Stomach (tissue), 9 donors: Measurements from ENCODE around the gene RPL15. TPM values are rescaled to one million over a fixed set of nuclear protein-coding genes. Genes with fewer than 3 reads are reported as not detected.

Experiments
- DNase-seq, 2 donors: peaks; one replicate each; pipeline versions ENCODE4 v3.0.0 to v3.0.0-alpha.2; 2013 to 2019
- H3K27ac ChIP-seq, 5 donors: fragments of 200-600 bp in 4 of 5; sonication (generic) in 4 of 5; one replicate each; pipeline ENCODE4 v1.5.1; 2013 to 2019; ENCODE audit warnings: mild to moderate bottlenecking in 1 of 5, moderate library complexity in 1 of 5
- H3K27me3 ChIP-seq, 3 donors: fragments of 200-600 bp; sonication (generic); one replicate each; pipeline ENCODE4 v1.5.1; 2017 to 2019; ENCODE audit warnings: mixed run types in 1 of 3
- H3K36me3 ChIP-seq, 4 donors: fragments of 200-600 bp; sonication (generic); 1 replicate in 3 of 4; 2 replicates in 1 of 4; pipeline ENCODE4 v1.5.1; 2016 to 2019
- H3K4me1 ChIP-seq, 4 donors: fragments of 200-600 bp; sonication (generic); one replicate each; pipeline ENCODE4 v1.5.1; 2016 to 2019
- H3K4me3 ChIP-seq, 4 donors: fragments of 200-600 bp; sonication (generic) in 3 of 4; one replicate each; pipeline ENCODE4 v1.5.1; 2016 to 2019; ENCODE audit warnings: mild to moderate bottlenecking in 1 of 4
- H3K9me3 ChIP-seq, 4 donors: fragments of 200-600 bp; sonication (generic); one replicate each; pipeline ENCODE4 v1.5.1; 2016 to 2019
- EP300 ChIP-seq: sonication (generic); formaldehyde crosslinking; IDR thresholded peaks from one replicate; pipeline ENCODE4 v1.6.1; 2017; ENCODE audit warnings: antibody characterized with exemption
- POLR2A ChIP-seq, 4 donors: fragments of 450-650 bp; IDR thresholded peaks; one replicate each; pipeline ENCODE4 v1.6.1; 2016; ENCODE audit warnings: antibody characterized with exemption in 4 of 4, control low read depth in 2 of 4, mild to moderate bottlenecking in 1 of 4, moderate library complexity in 1 of 4
- POLR2AphosphoS5 ChIP-seq, 3 donors: sonication (generic); formaldehyde crosslinking; IDR thresholded peaks; one replicate each; pipeline ENCODE4 v1.6.1; 2016; ENCODE audit warnings: antibody characterized with exemption in 3 of 3
- WGBS, 5 donors: extraction: QIAGEN DNeasy Blood & Tissue Kit in 3 of 5; methylation state at CpG; one replicate each; pipeline versions ENCODE4 v1.1.5 to v1.1.7; 2013 to 2018; 5-methylcytosine and 5-hydroxymethylcytosine counted together
- intact Hi-C: fragments of 100-400 bp; cut with DNase I; formaldehyde crosslinking; loops from one replicate; pipeline ENCODE4 v1.15.1; 2023; ENCODE audit warnings: low total_unique reads
- polyA plus RNA-seq, 3 donors: library from polyadenylated mRNA; stranded (reverse); fragments of 200-250 nt; gene quantifications; one replicate each; pipeline ENCODE4 v1.2.3, GENCODE V29; 2013
- total RNA-seq, 5 donors: library from RNA; depleted of rRNA; stranded (reverse); fragments of >200 nt; gene quantifications; one replicate each; pipeline versions ENCODE4 v1.1.0 to v1.2.3, GENCODE V29; 2014 to 2016
- TF ChIP-seq, protein P1 (sequence below), 7 experiments: fragments of 450-650 bp in 4 of 7; fragments of 200-600 bp in 3 of 7; sonication (generic) in 3 of 7; IDR thresholded peaks; one replicate each; pipeline ENCODE4 v1.5.1; 2016 to 2019; ENCODE audit warnings: antibody characterized with exemption in 7 of 7, control low read depth in 2 of 7, mild to moderate bottlenecking in 1 of 7
- donor health status: healthy with polysubstance abuse.
- donor health status: Bipolar disorder and iron deficiency.
- donor health status: healthy.

The RPL15 gene
- total and polyA plus RNA-seq, 8 donors = 121 to 4,768 (median 2,688) TPM

DNA sequence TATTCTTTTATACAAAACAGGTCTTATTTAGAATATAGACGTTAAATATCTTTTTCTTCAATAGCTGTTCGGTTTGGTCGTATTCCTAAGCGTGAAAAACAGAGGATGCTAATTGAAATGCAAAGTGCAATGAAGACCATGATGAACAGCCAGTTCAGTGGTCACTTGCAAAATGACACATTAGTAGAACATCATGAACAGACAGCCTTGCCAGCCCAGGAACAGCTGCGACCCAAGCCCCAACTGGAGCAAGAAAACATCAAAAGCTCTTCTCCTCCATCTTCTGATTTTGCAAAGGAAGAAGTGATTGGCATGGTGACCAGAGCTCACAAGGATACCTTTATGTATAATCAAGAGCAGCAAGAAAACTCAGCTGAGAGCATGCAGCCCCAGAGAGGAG, 45.0 kb downstream of the RPL15 start:
- no peak for TF ChIP-seq EP300
- TF ChIP-seq POLR2A (IDR thresholded peaks at IDR 0.05) = no peak
- TF ChIP-seq, protein P1, sequence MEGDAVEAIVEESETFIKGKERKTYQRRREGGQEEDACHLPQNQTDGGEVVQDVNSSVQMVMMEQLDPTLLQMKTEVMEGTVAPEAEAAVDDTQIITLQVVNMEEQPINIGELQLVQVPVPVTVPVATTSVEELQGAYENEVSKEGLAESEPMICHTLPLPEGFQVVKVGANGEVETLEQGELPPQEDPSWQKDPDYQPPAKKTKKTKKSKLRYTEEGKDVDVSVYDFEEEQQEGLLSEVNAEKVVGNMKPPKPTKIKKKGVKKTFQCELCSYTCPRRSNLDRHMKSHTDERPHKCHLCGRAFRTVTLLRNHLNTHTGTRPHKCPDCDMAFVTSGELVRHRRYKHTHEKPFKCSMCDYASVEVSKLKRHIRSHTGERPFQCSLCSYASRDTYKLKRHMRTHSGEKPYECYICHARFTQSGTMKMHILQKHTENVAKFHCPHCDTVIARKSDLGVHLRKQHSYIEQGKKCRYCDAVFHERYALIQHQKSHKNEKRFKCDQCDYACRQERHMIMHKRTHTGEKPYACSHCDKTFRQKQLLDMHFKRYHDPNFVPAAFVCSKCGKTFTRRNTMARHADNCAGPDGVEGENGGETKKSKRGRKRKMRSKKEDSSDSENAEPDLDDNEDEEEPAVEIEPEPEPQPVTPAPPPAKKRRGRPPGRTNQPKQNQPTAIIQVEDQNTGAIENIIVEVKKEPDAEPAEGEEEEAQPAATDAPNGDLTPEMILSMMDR (IDR thresholded peaks at IDR 0.05) = no peak
- TF ChIP-seq POLR2AphosphoS5 (IDR thresholded peaks at IDR 0.05) = no peak
- Histone ChIP-seq H3K27me3 (no peaks in the 10 kb centered on the region), H3K36me3 (peaks cover 18 to 74% (median 59%) of the 10 kb centered on the region in 4 donors), H3K9me3 (no peaks in the 10 kb centered on the region), H3K27ac (no peak overlapping the region), H3K4me3 (no peak overlapping the region), H3K4me1 (peaks cover 5 to 75% (median 33%) of the 10 kb centered on the region in 4 donors)
- 93 to 98% (median 97%) methylated on average over 5 of the region's 5 CpGs for WGBS, 5 donors
- intact Hi-C loops = no loop called here
- no peak for DNase-seq

DNA sequence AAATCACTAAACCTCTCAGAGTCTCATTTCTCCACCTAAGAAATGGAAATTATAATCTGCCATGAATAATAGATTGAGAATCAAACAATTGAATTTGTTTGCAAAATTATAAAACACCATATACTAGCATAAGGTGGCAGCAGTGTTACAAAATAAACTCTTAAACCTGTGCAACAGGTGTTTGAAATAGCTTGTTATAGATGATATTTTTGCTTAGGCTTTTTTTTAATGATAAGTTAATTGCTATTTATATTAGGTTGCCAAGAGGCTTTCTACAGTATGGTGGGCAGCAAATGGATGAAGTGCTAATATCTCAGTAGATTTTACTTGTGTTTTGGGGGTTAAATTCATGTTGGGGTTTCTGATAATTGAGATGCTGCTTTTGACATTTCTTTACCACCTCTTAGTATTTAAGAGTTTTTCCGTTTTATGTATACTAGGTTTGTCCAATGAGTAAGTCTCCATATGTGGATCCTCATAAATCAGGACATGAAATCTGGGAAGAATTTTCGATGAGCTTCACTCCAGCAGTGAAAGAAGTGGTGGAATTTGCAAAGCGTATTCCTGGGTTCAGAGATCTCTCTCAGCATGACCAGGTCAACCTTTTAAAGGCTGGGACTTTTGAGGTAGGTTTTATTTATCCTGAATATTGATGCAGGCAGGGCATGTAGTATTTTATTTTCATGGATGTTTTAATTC, 47.8 kb downstream of the RPL15 start:
- no peaks in the 10 kb centered on the region for H3K27me3 ChIP-seq
- intact Hi-C loops = no loop called here
- DNase-seq = no peak
- peaks cover 22 to 97% (median 78%) of the 10 kb centered on the region in 4 donors for H3K36me3 ChIP-seq
- no peak overlapping the region for H3K4me3 ChIP-seq
- no peaks in the 10 kb centered on the region for H3K9me3 ChIP-seq
- TF ChIP-seq, protein P1 (IDR thresholded peaks at IDR 0.05) = no peak
- no peak for TF ChIP-seq POLR2A (IDR thresholded peaks at IDR 0.05)
- TF ChIP-seq EP300 = no peak
- TF ChIP-seq POLR2AphosphoS5 (IDR thresholded peaks at IDR 0.05) = no peak
- peaks cover 0 to 58% (median 20%) of the 10 kb centered on the region in 4 donors for H3K4me1 ChIP-seq
- WGBS, 5 donors = 80 to 93% (median 86%) methylated on average over 3 of the region's 3 CpGs
- no peak overlapping the region for H3K27ac ChIP-seq

DNA sequence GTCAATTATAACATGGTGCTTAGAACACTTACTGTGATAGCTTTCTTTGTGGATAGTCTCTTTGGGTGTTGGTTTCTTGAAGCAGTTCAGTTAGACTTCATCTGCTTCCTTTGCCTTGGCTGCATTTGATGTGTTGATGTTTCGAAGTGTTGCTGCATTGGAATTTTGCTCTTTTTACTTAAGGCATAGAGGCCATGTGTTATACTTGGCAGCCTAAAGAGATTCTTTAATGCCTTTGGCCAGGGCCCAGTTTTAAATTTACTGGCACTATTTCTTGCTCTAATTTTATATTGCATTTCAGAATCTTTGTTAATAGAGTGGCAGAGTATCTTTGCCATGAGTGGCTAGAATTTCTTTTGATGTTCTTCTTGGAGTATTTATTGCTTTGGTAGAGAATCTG, 49.4 kb downstream of the RPL15 start:
- 60 to 74% (median 68%) methylated on average over 1 of the region's 1 CpG for WGBS, 5 donors
- Histone ChIP-seq H3K36me3 (peaks cover 22 to 91% (median 81%) of the 10 kb centered on the region in 4 donors), H3K4me1 (peaks cover 0 to 44% (median 8%) of the 10 kb centered on the region in 4 donors), H3K4me3 (no peak overlapping the region), H3K27me3 (no peaks in the 10 kb centered on the region), H3K27ac (no peak overlapping the region), H3K9me3 (no peaks in the 10 kb centered on the region)
- peak in 1 of 2 donors; percentile 68 for DNase-seq
- TF ChIP-seq POLR2A (IDR thresholded peaks at IDR 0.05) = no peak
- TF ChIP-seq EP300 = no peak
- TF ChIP-seq POLR2AphosphoS5 (IDR thresholded peaks at IDR 0.05) = no peak
- intact Hi-C loops = no loop called here

DNA sequence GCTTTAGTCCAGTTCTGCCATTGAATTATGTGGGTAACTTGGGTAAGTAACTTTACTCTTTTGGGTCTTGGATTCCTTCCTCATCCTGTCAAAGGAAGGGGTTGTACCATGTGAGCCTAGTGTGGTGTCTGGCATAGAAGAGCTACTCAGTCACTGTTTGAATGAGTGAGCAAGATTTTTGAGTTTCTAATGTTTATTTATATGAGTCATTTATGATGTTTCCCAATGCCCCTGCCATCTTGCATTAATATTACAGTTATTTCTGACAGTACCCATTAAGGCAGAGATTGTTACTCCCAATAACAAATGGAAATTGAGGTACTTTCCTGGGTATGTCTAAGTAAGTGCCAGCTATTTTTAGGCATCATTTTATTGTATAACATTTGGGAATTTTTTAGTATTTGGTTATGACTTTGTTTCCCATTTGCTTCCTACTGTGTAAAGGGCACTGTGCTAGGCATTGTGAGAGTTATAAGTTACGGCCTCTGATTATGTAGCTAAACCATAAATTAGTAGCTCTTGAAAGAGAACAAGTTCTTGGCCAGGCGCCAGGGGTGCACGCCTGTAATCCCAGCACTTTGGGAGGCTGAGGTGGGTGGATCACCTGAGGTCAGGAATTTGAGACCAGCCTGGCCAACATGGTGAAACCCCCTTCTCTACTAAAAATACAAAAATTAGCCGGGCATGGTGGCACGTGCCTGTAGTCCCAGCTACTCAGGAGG, 51.7 kb downstream of the RPL15 start:
- Histone ChIP-seq H3K27ac (no peak overlapping the region), H3K9me3 (no peaks in the 10 kb centered on the region), H3K4me1 (peaks cover 0 to 35% (median 8%) of the 10 kb centered on the region in 4 donors), H3K27me3 (no peaks in the 10 kb centered on the region), H3K4me3 (no peak overlapping the region), H3K36me3 (peaks cover 15 to 89% (median 74%) of the 10 kb centered on the region in 4 donors)
- no peak for DNase-seq
- WGBS, 5 donors = 85 to 96% (median 93%) methylated on average over 5 of the region's 5 CpGs
- intact Hi-C loops = no loop called here
- no peak for TF ChIP-seq POLR2A (IDR thresholded peaks at IDR 0.05)
- no peak for TF ChIP-seq EP300
- TF ChIP-seq, protein P1 (IDR thresholded peaks at IDR 0.05) = no peak
- TF ChIP-seq POLR2AphosphoS5 (IDR thresholded peaks at IDR 0.05) = no peak
